BE2C (cell line): ENCODE measurements around the gene ITGB7.

ENCODE experiments used
- DNase-seq: peaks from one replicate; pipeline ENCODE4 v3.0.0-alpha.2; 2020
- H3K27me3 ChIP-seq: fragments of 250-450 bp; sonication (Bioruptor Pico); 2 replicates; pipeline ENCODE4 v1.5.1; 2020; ENCODE audit warnings: mild to moderate bottlenecking
- H3K36me3 ChIP-seq: fragments of 250-450 bp; sonication (Bioruptor Pico); 2 replicates; pipeline ENCODE4 v1.5.1; 2020; ENCODE audit warnings: mild to moderate bottlenecking
- H3K4me1 ChIP-seq: fragments of 250-450 bp; sonication (Bioruptor Pico); 2 replicates; pipeline ENCODE4 v1.5.1; 2020
- H3K4me3 ChIP-seq: 2 replicates; pipeline ENCODE4 v1.5.1; 2011; ENCODE audit warnings: low read depth, low read length
- H3K9me3 ChIP-seq: fragments of 250-450 bp; sonication (Bioruptor Pico); 2 replicates; pipeline ENCODE4 v1.5.1; 2020
- CTCF ChIP-seq: IDR thresholded peaks from 2 replicates; pipeline ENCODE4 v1.5.1; 2012; ENCODE audit warnings: mild to moderate bottlenecking, low read depth, low read length

The ITGB7 gene

GRCh38 chr12:53236443-53237111, 29.5 kb upstream of the ITGB7 start:
- peaks cover 23% of the 10 kb centered on the region for H3K4me1 ChIP-seq
- no peaks in the 10 kb centered on the region for H3K9me3 ChIP-seq
- no peak for TF ChIP-seq CTCF
- H3K4me3 ChIP-seq: no peak overlapping the region
- no peaks in the 10 kb centered on the region for H3K27me3 ChIP-seq
- no peak for DNase-seq
- no peaks in the 10 kb centered on the region for H3K36me3 ChIP-seq

GRCh38 chr12:53235742-53236442, 28.8 kb upstream of the ITGB7 start:
- TF ChIP-seq CTCF: no peak
- H3K36me3 ChIP-seq: no peaks in the 10 kb centered on the region
- peaks cover 25% of the 10 kb centered on the region for H3K4me1 ChIP-seq
- no peaks in the 10 kb centered on the region for H3K9me3 ChIP-seq
- no peaks in the 10 kb centered on the region for H3K27me3 ChIP-seq
- no peak for DNase-seq
- H3K4me3 ChIP-seq: no peak overlapping the region

- H3K36me3 ChIP-seq: no peaks in the 10 kb centered on the region
- H3K4me1 ChIP-seq: peaks cover 25% of the 10 kb centered on the region
- H3K9me3 ChIP-seq: no peaks in the 10 kb centered on the region
- TF ChIP-seq CTCF: no peak
- no peaks in the 10 kb centered on the region for H3K27me3 ChIP-seq
- no peak overlapping the region for H3K4me3 ChIP-seq
- DNase-seq: no peak
Measured at GRCh38 chr12:53235164-53235563, 28.1 kb upstream of the ITGB7 start.

GRCh38 chr12:53234271-53234914, 27.3 kb upstream of the ITGB7 start:
- Histone ChIP-seq H3K9me3 (no peaks in the 10 kb centered on the region), H3K36me3 (no peaks in the 10 kb centered on the region), H3K4me3 (peak overlapping the region; percentile 30), H3K4me1 (peaks cover 25% of the 10 kb centered on the region), H3K27me3 (no peaks in the 10 kb centered on the region)
- TF ChIP-seq CTCF: no peak
- peak; percentile 77 for DNase-seq

- peaks cover 25% of the 10 kb centered on the region for H3K4me1 ChIP-seq
- DNase-seq: no peak
- no peaks in the 10 kb centered on the region for H3K36me3 ChIP-seq
- peak; percentile 2; the same call in 1 of the 2 replicates for TF ChIP-seq CTCF
- no peaks in the 10 kb centered on the region for H3K9me3 ChIP-seq
- H3K27me3 ChIP-seq: no peaks in the 10 kb centered on the region
- H3K4me3 ChIP-seq: peak overlapping the region; percentile 30
Measured at GRCh38 chr12:53233671-53234121, 26.6 kb upstream of the ITGB7 start.
